Caco-2 (cell line): Measurements from ENCODE around the gene PLA2G10. TPM values are rescaled to one million over a fixed set of nuclear protein-coding genes. Genes with fewer than 3 reads are reported as not detected.
A peak's percentile ranks its signal among the peaks of the same experiment; 100 is the strongest.
"Not testable (repeated sequence)": the region's sequence is repeated elsewhere in the genome, so short reads cannot be mapped to it uniquely, and the experiment has no call there.

Experiments used
- Bru-seq: library from RNA; stranded (reverse); fragments of 400-500 nt; gene quantifications from one replicate; lab custom pipeline; 2021; lab: Mats Ljungman, UMichigan
- BruChase-seq, 2 experiments: library from RNA; stranded (reverse); fragments of 400-500 nt; gene quantifications; one replicate each; lab custom pipeline; 2021; lab: Mats Ljungman, UMichigan
- BruUV-seq: library from RNA; stranded (reverse); fragments of 400-500 nt; replicated peaks from 2 replicates; lab custom pipeline; 2021; lab: Mats Ljungman, UMichigan
- CTCF ChIA-PET: fragments of 300-600 bp; sonication (Branson Sonifier 250); formaldehyde crosslinking; loops from one replicate; lab custom pipeline; 2022; ENCODE audit warnings: antibody characterized with exemption; lab: Charles Lee
- POLR2A ChIA-PET: fragments of 300-600 bp; sonication (Branson Sonifier 250); formaldehyde crosslinking; loops from one replicate; lab custom pipeline; 2022; ENCODE audit warnings: antibody characterized with exemption; lab: Charles Lee
- DNase-seq, 2 experiments: peaks; one replicate each; pipeline versions ENCODE4 v3.0.0 to v3.0.0-alpha.2; 2020 to 2022
- H3K27me3 ChIP-seq: replicated peaks from 2 replicates; pipeline ENCODE4 v1.6.0; 2011; ENCODE audit warnings: low read length; ENCODE audit not compliant: control insufficient read depth, insufficient read depth
- H3K36me3 ChIP-seq: 2 replicates; pipeline ENCODE4 v1.5.1; 2011; ENCODE audit warnings: low read length; ENCODE audit not compliant: control insufficient read depth, insufficient read depth
- H3K4me1 ChIP-seq: fragments of 250-450 bp; sonication (Bioruptor Pico); 2 replicates; pipeline ENCODE4 v1.5.1; 2020; ENCODE audit warnings: mild to moderate bottlenecking
- H3K4me3 ChIP-seq: 2 replicates; pipeline ENCODE4 v1.5.1; 2011; ENCODE audit warnings: low read depth, mild to moderate bottlenecking, control low read depth, low read length
- H3K9me3 ChIP-seq: fragments of 250-450 bp; sonication (Bioruptor Pico); 2 replicates; pipeline ENCODE4 v1.5.1; 2020; ENCODE audit warnings: mild to moderate bottlenecking, moderate library complexity
- H3K27ac Mint-ChIP-seq: one replicate; pipeline ENCODE4 v1.8.0; 2022; ENCODE audit warnings: mixed read lengths; ENCODE audit not compliant: unreplicated experiment
- H3K27me3 Mint-ChIP-seq: one replicate; pipeline ENCODE4 v1.8.0; 2022; ENCODE audit warnings: mixed read lengths; ENCODE audit not compliant: insufficient read depth, unreplicated experiment
- H3K36me3 Mint-ChIP-seq: one replicate; pipeline ENCODE4 v1.8.0; 2022; ENCODE audit warnings: mild to moderate bottlenecking, mixed read lengths; ENCODE audit not compliant: insufficient read depth, unreplicated experiment
- H3K4me1 Mint-ChIP-seq: one replicate; pipeline ENCODE4 v1.8.0; 2022; ENCODE audit warnings: low read depth, mixed read lengths; ENCODE audit not compliant: unreplicated experiment
- H3K4me3 Mint-ChIP-seq: one replicate; pipeline ENCODE4 v1.8.0; 2022; ENCODE audit warnings: mild to moderate bottlenecking, moderate library complexity, mixed read lengths; ENCODE audit not compliant: unreplicated experiment
- H3K9me3 Mint-ChIP-seq: one replicate; pipeline ENCODE4 v1.8.0; 2022; ENCODE audit warnings: mixed read lengths; ENCODE audit not compliant: unreplicated experiment
- intact Hi-C: fragments of 100-400 bp; cut with micrococcal nuclease; formaldehyde crosslinking; loops from one replicate; pipeline ENCODE4 v1.10.0; 2022; ENCODE audit not compliant: unreplicated experiment
- long read RNA-seq: library from polyadenylated mRNA; stranded (forward); transcript quantifications from one replicate; pipeline ENCODE4 v2.0.0, GENCODE V29; 2022
- total RNA-seq: library from RNA; stranded (reverse); gene quantifications from 2 replicates; pipeline ENCODE4 v1.2.3, GENCODE V29; 2022

Gene PLA2G10
- 1.00 and 1.4 TPM in 2 replicates for total RNA-seq
- Bru-seq, nascent RNA: percentile 26 among the genes with signal in this experiment
- percentile 22 among the genes with signal in this experiment for BruChase-seq, experiment 1, labeled RNA remaining after a 2-hour chase
- BruChase-seq, experiment 2, labeled RNA remaining after a 6-hour chase: percentile 7 among the genes with signal in this experiment
- long read RNA-seq, partial matches to known transcripts: 0 of 4 reads
- long read RNA-seq, other reads (novel, unspliced or antisense): 1 of 4 reads

- BruUV-seq, POLR2A ChIA-PET, H3K36me3 ChIP-seq, H3K27ac Mint-ChIP-seq, H3K27me3 Mint-ChIP-seq, H3K4me3 ChIP-seq, H3K27me3 ChIP-seq, DNase-seq, H3K36me3 Mint-ChIP-seq, H3K4me1 Mint-ChIP-seq, H3K4me1 ChIP-seq, H3K9me3 ChIP-seq, H3K4me3 Mint-ChIP-seq, H3K9me3 Mint-ChIP-seq, intact Hi-C loops, CTCF ChIA-PET: not testable (repeated sequence)
Measured at GRCh38 chr16:14694129-14694528, at the start of gene PLA2G10. Gene PLA2G10, minus strand, starts transcription at chr16:14694308. Its CDS starts 79 bp downstream, at chr16:14694229.

- POLR2A ChIA-PET, H3K4me3 ChIP-seq, H3K36me3 ChIP-seq, CTCF ChIA-PET, H3K9me3 Mint-ChIP-seq, DNase-seq, H3K4me3 Mint-ChIP-seq, H3K4me1 Mint-ChIP-seq, H3K27me3 ChIP-seq, H3K27me3 Mint-ChIP-seq, intact Hi-C loops, H3K4me1 ChIP-seq, H3K36me3 Mint-ChIP-seq, H3K9me3 ChIP-seq, H3K27ac Mint-ChIP-seq: not testable (repeated sequence)
- BruUV-seq: TSS peak; percentile 87
Measured at GRCh38 chr16:14742273-14743128, 48.4 kb upstream of the PLA2G10 start, which contains the start of gene NPIPA2. Gene NPIPA2, plus strand, starts transcription at chr16:14742533. Its CDS starts 5,533 bp downstream, at chr16:14748066.

- H3K27ac Mint-ChIP-seq, H3K4me1 ChIP-seq, H3K36me3 ChIP-seq, DNase-seq, H3K9me3 Mint-ChIP-seq, H3K36me3 Mint-ChIP-seq, intact Hi-C loops, H3K4me3 ChIP-seq, H3K27me3 Mint-ChIP-seq, CTCF ChIA-PET, H3K27me3 ChIP-seq, BruUV-seq, H3K4me1 Mint-ChIP-seq, H3K9me3 ChIP-seq, H3K4me3 Mint-ChIP-seq, POLR2A ChIA-PET: not testable (repeated sequence)
Measured at GRCh38 chr16:14741794-14742193, 47.7 kb upstream of the PLA2G10 start.

- H3K27me3 ChIP-seq, H3K36me3 Mint-ChIP-seq, BruUV-seq, DNase-seq, H3K36me3 ChIP-seq, intact Hi-C loops, H3K4me1 Mint-ChIP-seq, H3K9me3 ChIP-seq, H3K27me3 Mint-ChIP-seq, CTCF ChIA-PET, H3K9me3 Mint-ChIP-seq, POLR2A ChIA-PET, H3K27ac Mint-ChIP-seq, H3K4me1 ChIP-seq, H3K4me3 Mint-ChIP-seq, H3K4me3 ChIP-seq: not testable (repeated sequence)
Measured at GRCh38 chr16:14740832-14741385, 46.8 kb upstream of the PLA2G10 start.

- H3K36me3 ChIP-seq, H3K4me3 ChIP-seq, BruUV-seq, POLR2A ChIA-PET, CTCF ChIA-PET, DNase-seq, H3K27me3 ChIP-seq, intact Hi-C loops, H3K9me3 ChIP-seq, H3K36me3 Mint-ChIP-seq, H3K4me3 Mint-ChIP-seq, H3K27ac Mint-ChIP-seq, H3K4me1 Mint-ChIP-seq, H3K9me3 Mint-ChIP-seq, H3K4me1 ChIP-seq, H3K27me3 Mint-ChIP-seq: not testable (repeated sequence)
Measured at GRCh38 chr16:14733233-14733632, 39.1 kb upstream of the PLA2G10 start.

GRCh38 chr16:14703156-14704011 lies 9.3 kb upstream of the PLA2G10 start, which contains the start of gene NPIPA3:
Gene NPIPA3, plus strand, starts transcription at chr16:14703411. Its CDS starts 5,533 bp downstream, at chr16:14708944.
- H3K27ac Mint-ChIP-seq, H3K36me3 ChIP-seq, CTCF ChIA-PET, H3K9me3 Mint-ChIP-seq, H3K4me3 Mint-ChIP-seq, H3K4me1 Mint-ChIP-seq, H3K27me3 Mint-ChIP-seq, DNase-seq, H3K4me1 ChIP-seq, BruUV-seq, H3K27me3 ChIP-seq, POLR2A ChIA-PET, H3K9me3 ChIP-seq, H3K4me3 ChIP-seq, intact Hi-C loops, H3K36me3 Mint-ChIP-seq: not testable (repeated sequence)
